Measurements from ENCODE around the gene SRL.
"Not testable (repeated sequence)": the region's sequence is repeated elsewhere in the genome, so short reads cannot be mapped to it uniquely, and the experiment has no call there.

SRL gene

DNA sequence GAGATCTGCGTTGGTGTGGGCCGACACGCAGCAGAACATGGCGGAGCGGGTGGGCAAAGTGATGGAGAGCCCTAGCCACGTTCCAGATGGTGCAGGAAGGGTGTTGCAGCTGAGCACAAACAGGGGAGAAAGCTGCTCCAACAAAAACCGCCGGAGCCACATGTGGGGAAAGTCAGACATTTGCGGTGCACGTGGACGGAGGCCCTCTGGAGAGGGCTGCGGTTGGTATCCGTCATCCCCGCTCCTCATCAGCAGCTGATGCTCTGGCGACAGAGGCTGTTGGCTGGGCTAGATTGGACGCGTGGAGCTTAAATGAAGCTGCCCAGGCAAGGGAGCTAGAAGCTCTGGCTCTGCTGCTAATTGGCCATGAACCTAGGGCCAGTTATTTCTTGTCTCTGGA is 82.2 kb downstream of the SRL start:
- TF ChIP-seq, protein P1, sequence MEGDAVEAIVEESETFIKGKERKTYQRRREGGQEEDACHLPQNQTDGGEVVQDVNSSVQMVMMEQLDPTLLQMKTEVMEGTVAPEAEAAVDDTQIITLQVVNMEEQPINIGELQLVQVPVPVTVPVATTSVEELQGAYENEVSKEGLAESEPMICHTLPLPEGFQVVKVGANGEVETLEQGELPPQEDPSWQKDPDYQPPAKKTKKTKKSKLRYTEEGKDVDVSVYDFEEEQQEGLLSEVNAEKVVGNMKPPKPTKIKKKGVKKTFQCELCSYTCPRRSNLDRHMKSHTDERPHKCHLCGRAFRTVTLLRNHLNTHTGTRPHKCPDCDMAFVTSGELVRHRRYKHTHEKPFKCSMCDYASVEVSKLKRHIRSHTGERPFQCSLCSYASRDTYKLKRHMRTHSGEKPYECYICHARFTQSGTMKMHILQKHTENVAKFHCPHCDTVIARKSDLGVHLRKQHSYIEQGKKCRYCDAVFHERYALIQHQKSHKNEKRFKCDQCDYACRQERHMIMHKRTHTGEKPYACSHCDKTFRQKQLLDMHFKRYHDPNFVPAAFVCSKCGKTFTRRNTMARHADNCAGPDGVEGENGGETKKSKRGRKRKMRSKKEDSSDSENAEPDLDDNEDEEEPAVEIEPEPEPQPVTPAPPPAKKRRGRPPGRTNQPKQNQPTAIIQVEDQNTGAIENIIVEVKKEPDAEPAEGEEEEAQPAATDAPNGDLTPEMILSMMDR (conservative IDR thresholded peaks at IDR 0.05; ENCODE audit: low read length), result no peak
- no peak overlapping the region for H3K4me3 ChIP-seq (ENCODE audit: low read length)
- peak; percentile 70 for DNase-seq (ENCODE audit: low read depth)

DNA sequence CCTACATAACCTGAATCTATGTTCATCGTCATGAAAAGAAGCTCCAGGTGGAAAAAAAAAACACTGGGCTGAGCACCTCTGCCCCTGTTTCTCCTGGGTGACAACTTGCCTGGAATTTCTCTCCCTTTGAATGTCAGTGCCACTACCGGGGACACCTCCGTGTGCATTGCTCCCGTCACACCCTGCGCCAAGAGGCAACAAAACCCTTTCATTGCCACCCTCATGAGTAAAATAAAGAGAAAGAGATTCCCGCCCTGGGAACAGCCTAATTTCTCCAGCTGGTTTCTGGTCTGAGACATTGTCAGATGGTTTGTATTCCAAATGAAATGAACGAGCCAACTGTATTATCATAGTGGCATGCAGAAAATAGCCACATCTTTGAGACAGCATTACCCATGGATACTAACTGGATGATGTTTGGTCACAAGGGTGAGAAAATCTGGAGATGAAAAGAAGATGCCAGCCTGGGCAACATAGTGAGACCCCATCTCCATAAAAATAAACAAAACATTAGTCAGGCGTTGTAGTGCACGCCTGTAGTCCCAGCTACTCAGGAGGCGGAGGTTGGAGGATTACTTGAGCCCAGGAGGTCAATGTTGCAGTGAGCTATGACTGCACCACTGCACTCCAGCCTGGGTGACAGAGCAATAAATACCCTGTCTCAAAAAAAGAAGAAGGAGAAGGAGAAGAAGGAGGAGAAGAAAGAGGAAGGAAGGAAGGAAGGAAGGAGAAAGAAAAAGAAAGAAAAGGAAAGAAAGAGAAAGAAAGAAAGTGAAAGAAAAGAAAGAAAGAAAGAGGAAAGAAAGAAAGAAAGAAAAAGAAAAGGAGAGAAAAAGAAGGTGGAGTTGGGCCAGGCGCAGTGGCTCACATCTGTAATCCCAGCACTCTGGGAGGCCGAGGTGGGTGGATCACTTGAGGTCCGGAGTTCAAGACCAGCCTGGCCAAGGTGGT is 83.5 kb downstream of the SRL start:
- TF ChIP-seq, protein P1 (conservative IDR thresholded peaks at IDR 0.05; ENCODE audit: low read length), result no peak
- no peak for DNase-seq (ENCODE audit: low read depth)
- H3K4me3 ChIP-seq (ENCODE audit: low read length), result no peak overlapping the region

DNA sequence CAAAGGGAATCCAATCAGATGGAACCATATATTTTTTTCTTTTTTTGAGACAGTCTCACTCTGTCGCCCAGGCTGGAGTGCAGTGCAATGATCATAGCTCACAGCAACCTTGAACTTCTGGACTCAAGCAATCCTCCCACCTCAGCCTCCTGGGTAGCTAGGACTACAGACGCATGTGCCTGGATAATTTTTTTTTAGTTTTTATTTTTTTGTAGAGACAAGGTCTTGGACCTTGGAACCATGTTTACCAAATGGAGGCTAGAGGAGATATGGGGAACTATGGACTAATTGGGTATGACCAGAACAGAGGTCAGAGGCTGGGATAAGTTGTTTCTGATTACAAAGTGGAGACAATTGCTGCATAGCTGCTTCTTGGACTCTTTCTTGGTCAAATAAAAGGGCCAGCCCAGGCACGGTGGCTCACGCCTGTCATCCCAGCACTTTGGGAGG is 84.5 kb downstream of the SRL start:
- DNase-seq (ENCODE audit: low read depth), result no peak
- no peak overlapping the region for H3K4me3 ChIP-seq (ENCODE audit: low read length)
- TF ChIP-seq, protein P1 (conservative IDR thresholded peaks at IDR 0.05; ENCODE audit: low read length), result no peak

DNA sequence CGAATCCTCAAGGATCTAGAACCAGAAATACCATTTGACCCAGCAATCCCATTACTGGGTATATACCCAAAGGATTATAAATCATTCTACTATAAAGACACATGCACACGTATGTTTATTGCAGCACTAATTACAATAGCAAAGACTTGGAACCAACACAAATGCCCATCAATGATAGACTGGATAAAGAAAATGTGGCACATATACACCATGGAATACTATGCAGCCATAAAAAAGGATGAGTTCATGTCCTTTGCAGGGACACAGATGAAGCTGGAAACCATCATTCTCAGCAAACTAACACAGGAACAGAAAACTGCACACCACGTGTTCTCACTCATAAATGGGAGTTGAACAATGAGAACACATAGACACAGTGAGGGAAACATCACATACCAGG is 85.4 kb downstream of the SRL start:
- not testable (repeated sequence) for H3K4me3 ChIP-seq (ENCODE audit: low read length)

DNA sequence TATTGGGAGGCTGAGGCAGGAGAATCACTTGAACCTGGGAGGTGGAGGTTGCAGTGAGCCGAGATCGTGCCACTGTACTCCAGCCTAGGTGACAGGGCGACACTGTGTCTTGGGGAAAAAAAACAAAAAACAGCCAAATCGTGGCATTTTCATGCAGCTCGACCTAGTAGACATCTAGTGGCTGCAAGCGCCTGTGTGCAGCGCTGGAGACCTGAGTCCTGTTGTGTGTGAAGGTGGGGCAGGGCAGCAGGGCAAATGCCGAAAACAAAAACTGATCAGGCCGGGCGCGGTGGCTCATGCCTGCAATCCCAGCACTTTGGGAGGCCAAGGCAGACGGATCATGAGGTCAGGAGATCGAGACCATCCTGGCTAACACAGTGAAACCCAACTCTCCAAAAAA is 88.5 kb downstream of the SRL start:
- not testable (repeated sequence) for DNase-seq (ENCODE audit: low read depth); H3K4me3 ChIP-seq (ENCODE audit: low read length)

More for the DNA sequence above, 85.4 kb downstream of the SRL start:
- not testable (repeated sequence) for DNase-seq (ENCODE audit: low read depth)

DNA sequence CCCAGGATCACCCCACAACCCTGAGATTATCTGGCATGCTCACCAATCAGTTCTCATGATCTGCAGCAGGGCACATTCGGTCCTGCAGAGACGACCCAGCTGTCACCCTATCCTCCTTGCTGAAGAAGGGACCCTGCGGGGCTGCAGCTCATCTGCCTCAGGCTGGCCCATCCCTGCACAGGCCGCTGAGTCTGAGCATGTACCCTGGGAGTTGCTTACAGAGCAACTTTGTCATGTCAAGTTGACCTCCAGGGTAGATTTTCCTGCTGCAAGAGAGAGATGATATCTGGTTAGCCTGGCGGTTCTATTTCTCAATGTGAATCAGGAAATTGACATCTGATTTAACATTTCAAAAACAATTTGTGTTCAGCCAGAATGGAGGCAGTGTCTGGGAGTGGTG is 89.6 kb downstream of the SRL start:
- no peak for DNase-seq (ENCODE audit: low read depth)
- TF ChIP-seq, protein P1 (conservative IDR thresholded peaks at IDR 0.05; ENCODE audit: low read length), result no peak
- H3K4me3 ChIP-seq (ENCODE audit: low read length), result no peak overlapping the region

DNA sequence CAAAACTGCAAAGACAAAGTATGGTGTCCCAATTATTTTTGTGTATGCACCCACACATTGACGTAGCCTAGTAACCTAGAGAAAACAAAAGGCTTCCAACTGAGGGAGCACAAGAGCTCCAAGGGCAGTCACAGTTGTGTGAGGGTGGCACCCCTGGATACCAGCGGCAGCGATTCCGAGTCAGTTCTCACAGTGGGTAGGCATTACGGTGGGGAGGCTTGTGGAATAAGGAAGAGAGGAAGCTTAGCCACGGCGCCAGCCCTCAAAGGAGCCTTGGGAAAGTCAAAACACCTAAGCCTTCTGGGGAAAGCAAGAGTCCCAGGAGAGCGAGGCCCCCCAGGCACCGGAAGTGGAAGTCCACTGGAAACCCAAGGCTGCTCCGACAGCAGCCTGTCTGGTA is 94.6 kb downstream of the SRL start:
- DNase-seq (ENCODE audit: low read depth), result no peak
- TF ChIP-seq, protein P1 (conservative IDR thresholded peaks at IDR 0.05; ENCODE audit: low read length), result no peak
- no peak overlapping the region for H3K4me3 ChIP-seq (ENCODE audit: low read length)

DNA sequence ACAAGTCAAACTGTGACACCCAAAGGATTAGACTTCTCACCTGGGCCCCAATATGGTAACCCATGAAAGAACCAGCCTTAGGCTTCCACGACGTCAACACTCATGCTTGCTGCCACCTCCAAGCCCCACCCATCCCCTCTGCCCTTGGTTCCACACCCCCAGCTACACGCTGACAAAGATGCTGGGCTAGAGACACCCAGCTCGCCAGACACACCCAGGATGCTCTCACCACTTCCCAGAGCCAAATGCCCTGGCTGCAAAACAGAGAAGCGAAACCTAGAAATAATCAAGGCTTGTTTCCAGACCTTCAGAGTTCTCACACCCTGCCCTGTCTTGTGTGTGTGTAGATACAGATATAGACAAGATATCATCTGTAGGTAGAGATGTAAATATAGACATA is 99.6 kb downstream of the SRL start:
- DNase-seq (ENCODE audit: low read depth), result no peak
- TF ChIP-seq, protein P1 (conservative IDR thresholded peaks at IDR 0.05; ENCODE audit: low read length), result no peak
- no peak overlapping the region for H3K4me3 ChIP-seq (ENCODE audit: low read length)

Data from AG10803 (cell line).